Hematopoietic multipotent progenitor cell (in vitro differentiated cells): Measurements from ENCODE around the gene PCDHB10. TPM values are rescaled to one million over a fixed set of nuclear protein-coding genes. Genes with fewer than 3 reads are reported as not detected.
"Not testable (repeated sequence)": the region's sequence is repeated elsewhere in the genome, so short reads cannot be mapped to it uniquely, and the experiment has no call there.

Source experiments
- DNase-seq, 3 donors: peaks; one replicate each; pipeline ENCODE4 v3.0.0-alpha.2; 2011 to 2015; ENCODE audit warnings: low read depth in 2 of 3, low spot score in 2 of 3
- total RNA-seq: library from RNA; depleted of rRNA; stranded (reverse); fragments of >200 nt; gene quantifications from one replicate; pipeline ENCODE4 v1.2.3, GENCODE V29; 2012

PCDHB10 gene
- total RNA-seq, 1 donor: under 0.01 TPM

GRCh38 chr5:141186897-141187512, 5.1 kb upstream of the PCDHB10 start, which contains the start of gene PCDHB9:
TSS of gene PCDHB9 (plus strand) at chr5:141187161. CDS start at chr5:141187319, 158 bp downstream.
- peak in 1 of 3 donors; percentile 12 for DNase-seq

GRCh38 chr5:141188682-141189081, 3.5 kb upstream of the PCDHB10 start:
- not testable (repeated sequence) for DNase-seq

- not testable (repeated sequence) for DNase-seq
These were observed 3.0 kb upstream of the PCDHB10 start for GRCh38 chr5:141189131-141189530.

- not testable (repeated sequence) for DNase-seq
These were observed 2.2 kb downstream of the PCDHB10 start for GRCh38 chr5:141194332-141194731.

- no peak for DNase-seq
These were observed 4.2 kb downstream of the PCDHB10 start for GRCh38 chr5:141196363-141196762.

GRCh38 chr5:141199359-141200235, 7.4 kb downstream of the PCDHB10 start, which contains the start of gene PCDHB11:
TSS of gene PCDHB11 (plus strand) at chr5:141199627. CDS start at chr5:141199775, 148 bp downstream.
- DNase-seq: peak in 1 of 3 donors; percentile 16

GRCh38 chr5:141201126-141201525, 9.0 kb downstream of the PCDHB10 start:
- DNase-seq: not testable (repeated sequence)

GRCh38 chr5:141201646-141202045, 9.5 kb downstream of the PCDHB10 start:
- DNase-seq: not testable (repeated sequence)

- no peak for DNase-seq
These were observed 16.3 kb downstream of the PCDHB10 start, which contains the start of gene PCDHB12 for GRCh38 chr5:141208478-141208877. TSS of gene PCDHB12 (plus strand) at chr5:141208719. CDS start at chr5:141208908, 189 bp downstream.

GRCh38 chr5:141210281-141210680, 18.1 kb downstream of the PCDHB10 start:
- DNase-seq: not testable (repeated sequence)

- not testable (repeated sequence) for DNase-seq
These were observed 18.7 kb downstream of the PCDHB10 start for GRCh38 chr5:141210849-141211248.

GRCh38 chr5:141213656-141214339, 21.6 kb downstream of the PCDHB10 start, which contains the start of gene PCDHB13:
TSS of gene PCDHB13 (plus strand) at chr5:141213919. CDS start at chr5:141214124, 205 bp downstream.
- DNase-seq: peak in 1 of 3 donors; percentile 17

GRCh38 chr5:141214583-141214982, 22.4 kb downstream of the PCDHB10 start:
- not testable (repeated sequence) for DNase-seq

GRCh38 chr5:141215504-141215903, 23.4 kb downstream of the PCDHB10 start:
- not testable (repeated sequence) for DNase-seq

- not testable (repeated sequence) for DNase-seq
These were observed 23.9 kb downstream of the PCDHB10 start for GRCh38 chr5:141216035-141216434.

- DNase-seq: peak in 1 of 3 donors; percentile 45
These were observed 31.1 kb downstream of the PCDHB10 start, which contains the start of gene PCDHB14 for GRCh38 chr5:141223112-141223783. TSS of gene PCDHB14 (plus strand) at chr5:141223343. CDS start at chr5:141223506, 163 bp downstream.

- not testable (repeated sequence) for DNase-seq
These were observed 32.7 kb downstream of the PCDHB10 start for GRCh38 chr5:141224844-141225243.

GRCh38 chr5:141225421-141225820, 33.3 kb downstream of the PCDHB10 start:
- DNase-seq: not testable (repeated sequence)

GRCh38 chr5:141234109-141234667, 42.0 kb downstream of the PCDHB10 start:
- no peak for DNase-seq
